ENCODE results near the gene AKT2. TPM values are rescaled to one million over a fixed set of nuclear protein-coding genes. Genes with fewer than 3 reads are reported as not detected.

AKT2 gene
- total RNA-seq, 1 experiment from 2014 or later: 150 TPM

- Mint-ChIP-seq H3K27me3 (ENCODE audit: low read depth) (no peaks in the 10 kb centered on the region), H3K9me3 (no peaks in the 10 kb centered on the region), H3K4me3 (no peak overlapping the region), H3K27ac (no peak overlapping the region), H3K4me1 (peaks cover 11 to 13% of the 10 kb centered on the region in 2 experiments), H3K36me3 (ENCODE audit: insufficient read depth in 1 of 3, low read depth in 3 of 3) (peaks cover 7 to 47% (median 42%) of the 10 kb centered on the region in 3 experiments; a peak in 6 of 7 replicates)
- H3K27me3 ChIP-seq (ENCODE audit: insufficient read depth, low read length): no peaks in the 10 kb centered on the region
- H2BK20ac ChIP-seq (ENCODE audit: low read depth, low read length, poor library complexity, severe bottlenecking): no peak overlapping the region
- H3K4me1 ChIP-seq (ENCODE audit: insufficient read depth, low read length): peaks cover 2% of the 10 kb centered on the region; the same call in 1 of the 2 replicates
- no peaks in the 10 kb centered on the region for H3K79me2 ChIP-seq (ENCODE audit: insufficient read depth, low read length)
- no peaks in the 10 kb centered on the region for H3K9me3 ChIP-seq (ENCODE audit: control insufficient read depth, low read depth, low read length)
- no peak overlapping the region for H3T11ph ChIP-seq (ENCODE audit: low read length)
- H2BK5ac ChIP-seq (ENCODE audit: insufficient read length, low read length): no peak overlapping the region
- H3K56ac ChIP-seq (ENCODE audit: insufficient read length, low read depth, low read length): no peak overlapping the region
- no peaks in the 10 kb centered on the region for H3K23me2 ChIP-seq (ENCODE audit: insufficient read length, low read depth, low read length, poor library complexity, severe bottlenecking)
- no peak overlapping the region for H3K27ac ChIP-seq (ENCODE audit: insufficient read length, low read depth, low read length)
- no peak for TF ChIP-seq CTCF (conservative IDR thresholded peaks at IDR 0.05)
- H4K8ac ChIP-seq (replicated peaks; ENCODE audit: insufficient read length, low read depth, low read length): no peak overlapping the region
- H3K4ac ChIP-seq (ENCODE audit: low read depth, low read length): no peak overlapping the region
- no peak overlapping the region for H3K23ac ChIP-seq (ENCODE audit: insufficient read length, low read depth, low read length)
- no peak overlapping the region for H3K4me2 ChIP-seq (ENCODE audit: insufficient read depth, insufficient read length, low read length)
- no peak overlapping the region for H2AFZ ChIP-seq (ENCODE audit: low read length)
- H3K18ac ChIP-seq (ENCODE audit: insufficient read length, low read depth, low read length): no peak overlapping the region
- no peaks in the 10 kb centered on the region for H4K20me1 ChIP-seq (ENCODE audit: control insufficient read depth, insufficient read depth, insufficient read length)
- no CpG with 5 or more reads among the region's 6 CpGs for WGBS (ENCODE audit: extremely low coverage, insufficient read length, low lambda C conversion rate)
- no peak overlapping the region for H4K91ac ChIP-seq (ENCODE audit: insufficient read length, low read depth, low read length)
- no peak overlapping the region for H4K5ac ChIP-seq (ENCODE audit: insufficient read length, low read depth, low read length)
- H3K9ac ChIP-seq (ENCODE audit: extremely low read depth, insufficient read length, low read length): no peak overlapping the region
- no peak for DNase-seq
- no peak overlapping the region for H3K14ac ChIP-seq (ENCODE audit: insufficient read depth, low read length)
- no peaks in the 10 kb centered on the region for H3K79me1 ChIP-seq (ENCODE audit: insufficient read depth, low read depth, low read length, poor library complexity, severe bottlenecking)
- no peak overlapping the region for H2AK5ac ChIP-seq (ENCODE audit: insufficient read length, low read length)
- no peak overlapping the region for H2BK120ac ChIP-seq (ENCODE audit: low read depth, low read length, poor library complexity, severe bottlenecking)
- H2BK15ac ChIP-seq (ENCODE audit: low read depth, low read length): no peak overlapping the region
- H2BK12ac ChIP-seq (ENCODE audit: insufficient read length, low read depth, low read length): no peak overlapping the region
These were observed 48.8 kb downstream of the AKT2 start for GRCh38 chr19:40236366-40236765.
